SJSA1 (cell line): ENCODE data around the gene ATP5MC3. TPM values are rescaled to one million over a fixed set of nuclear protein-coding genes. Genes with fewer than 3 reads are reported as not detected.

Experiments used
- DNase-seq, 2 experiments: peaks; one replicate each; pipeline ENCODE4 v3.0.0-alpha.2; 2015 to 2020; ENCODE audit warnings: low spot score in 2 of 2, low read depth in 1 of 2
- H3K27ac ChIP-seq: fragments of 250-450 bp; sonication (Bioruptor Pico); 2 replicates; pipeline ENCODE4 v1.5.1; 2020; ENCODE audit warnings: mild to moderate bottlenecking, moderate library complexity
- H3K27me3 ChIP-seq: fragments of 250-450 bp; sonication (Bioruptor Pico); replicated peaks from 2 replicates; pipeline ENCODE4 v1.5.1; 2020; ENCODE audit warnings: mild to moderate bottlenecking, moderate library complexity
- H3K36me3 ChIP-seq: fragments of 250-450 bp; sonication (Bioruptor Pico); 2 replicates; pipeline ENCODE4 v1.5.1; 2020; ENCODE audit warnings: mild to moderate bottlenecking
- H3K4me1 ChIP-seq: fragments of 250-450 bp; sonication (Bioruptor Pico); replicated peaks from 2 replicates; pipeline ENCODE4 v1.6.1; 2021; ENCODE audit warnings: mild to moderate bottlenecking
- H3K4me3 ChIP-seq: fragments of 250-450 bp; sonication (Bioruptor Pico); 2 replicates; pipeline ENCODE4 v1.5.1; 2020; ENCODE audit warnings: mild to moderate bottlenecking
- H3K9me3 ChIP-seq: fragments of 250-450 bp; sonication (Bioruptor Pico); replicated peaks from 2 replicates; pipeline ENCODE4 v1.5.1; 2020; ENCODE audit warnings: mild to moderate bottlenecking
- total RNA-seq: library from RNA; depleted of rRNA; stranded (reverse); fragments of >200 nt; shearing (Covaris generic); gene quantifications from 2 replicates; pipeline ENCODE4 v1.2.3, GENCODE V29; 2014

The ATP5MC3 gene
- total RNA-seq, 1 experiment from 2014 or later: 374 TPM

DNA sequence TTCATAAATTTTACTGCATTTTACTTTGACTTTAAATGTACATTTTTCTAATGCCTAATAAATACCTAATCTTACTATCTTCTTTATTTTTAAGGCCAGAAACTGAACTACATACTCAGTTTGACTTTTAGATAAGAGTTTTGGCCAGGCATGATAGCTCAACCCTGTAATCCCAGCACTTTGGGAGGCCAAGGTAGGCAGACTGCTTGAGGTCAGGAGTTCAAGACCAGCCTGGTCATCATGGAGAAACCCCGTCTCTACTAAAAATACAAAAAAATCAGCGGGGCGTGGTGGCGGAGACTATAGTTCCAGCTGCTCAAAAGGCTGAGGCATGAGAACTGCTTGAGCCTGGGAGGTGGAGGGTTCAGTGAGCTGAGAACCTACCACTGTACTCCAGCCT, 22.6 kb downstream of the ATP5MC3 start:
- no peaks in the 10 kb centered on the region for H3K27me3 ChIP-seq
- H3K9me3 ChIP-seq: no peaks in the 10 kb centered on the region
- no peak for DNase-seq
- H3K4me3 ChIP-seq: no peak overlapping the region
- no peak overlapping the region for H3K27ac ChIP-seq
- H3K4me1 ChIP-seq: peaks cover 21% of the 10 kb centered on the region
- H3K36me3 ChIP-seq: peaks cover 10% of the 10 kb centered on the region; the same call in 1 of the 2 replicates

DNA sequence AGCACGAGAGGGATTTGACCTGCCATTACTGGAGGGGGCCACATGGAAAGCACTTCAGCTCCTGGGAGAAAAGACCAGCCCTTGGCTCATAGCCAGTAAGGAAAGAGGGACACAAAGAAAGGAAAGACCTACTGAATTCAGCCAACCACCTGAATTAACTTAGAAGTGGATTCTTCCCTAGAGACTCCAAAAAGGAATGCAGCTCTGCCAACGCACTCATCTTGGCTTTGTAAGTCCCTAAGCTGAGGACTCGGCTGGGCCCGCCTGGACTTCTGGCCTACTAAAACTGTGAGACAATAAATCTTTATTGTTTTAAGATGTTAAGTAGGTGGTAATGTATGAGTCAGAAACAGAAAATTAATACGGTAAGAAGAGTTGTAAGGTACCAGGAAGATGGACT, 25.0 kb downstream of the ATP5MC3 start:
- H3K27ac ChIP-seq: no peak overlapping the region
- no peaks in the 10 kb centered on the region for H3K27me3 ChIP-seq
- no peaks in the 10 kb centered on the region for H3K9me3 ChIP-seq
- H3K36me3 ChIP-seq: peaks cover 7% of the 10 kb centered on the region; the same call in 1 of the 2 replicates
- peaks cover 39% of the 10 kb centered on the region for H3K4me1 ChIP-seq
- DNase-seq: no peak
- H3K4me3 ChIP-seq: no peak overlapping the region

DNA sequence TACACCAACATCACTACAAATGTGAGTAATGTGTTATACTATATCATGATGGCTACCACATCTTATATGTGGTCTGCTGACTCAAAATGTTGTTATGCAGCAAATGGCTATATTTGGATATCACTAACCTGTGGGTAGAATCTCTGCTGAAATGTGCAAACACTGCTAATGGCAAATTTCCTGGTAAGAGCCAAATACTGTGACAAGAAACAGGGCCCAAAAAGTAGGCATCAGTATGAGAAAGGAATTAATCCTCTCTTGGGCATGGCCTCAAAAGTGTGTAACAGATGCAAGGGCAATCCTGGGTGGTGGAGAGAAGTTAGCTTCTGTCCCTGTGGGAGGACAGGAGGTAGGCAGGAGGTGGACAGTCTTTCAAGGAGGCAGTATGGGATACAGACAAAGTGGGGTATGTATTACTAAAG, 26.8 kb downstream of the ATP5MC3 start:
- H3K36me3 ChIP-seq: peaks cover 18% of the 10 kb centered on the region
- H3K27me3 ChIP-seq: no peaks in the 10 kb centered on the region
- H3K4me3 ChIP-seq: no peak overlapping the region
- H3K27ac ChIP-seq: peak overlapping the region; percentile 73
- DNase-seq: peak; percentile 52 to 82
- peaks cover 39% of the 10 kb centered on the region for H3K4me1 ChIP-seq
- H3K9me3 ChIP-seq: no peaks in the 10 kb centered on the region

GRCh38 chr2:175152242-175152641, 29.3 kb downstream of the ATP5MC3 start:
- Histone ChIP-seq H3K36me3 (peaks cover 31% of the 10 kb centered on the region), H3K27ac (no peak overlapping the region), H3K4me1 (peaks cover 39% of the 10 kb centered on the region), H3K9me3 (no peaks in the 10 kb centered on the region), H3K4me3 (no peak overlapping the region), H3K27me3 (no peaks in the 10 kb centered on the region)
- no peak for DNase-seq

GRCh38 chr2:175151791-175152190, 29.7 kb downstream of the ATP5MC3 start:
- H3K27ac ChIP-seq: no peak overlapping the region

GRCh38 chr2:175147186-175147585, 34.3 kb downstream of the ATP5MC3 start:
- Histone ChIP-seq H3K4me3 (no peak overlapping the region), H3K27ac (no peak overlapping the region), H3K36me3 (peaks cover 33% of the 10 kb centered on the region), H3K4me1 (peaks cover 4% of the 10 kb centered on the region), H3K27me3 (no peaks in the 10 kb centered on the region), H3K9me3 (no peaks in the 10 kb centered on the region)
- DNase-seq: no peak

More at GRCh38 chr2:175151791-175152190, 29.7 kb downstream of the ATP5MC3 start:
- no peaks in the 10 kb centered on the region for H3K9me3 ChIP-seq
- DNase-seq: no peak
- peaks cover 29% of the 10 kb centered on the region for H3K36me3 ChIP-seq
- no peak overlapping the region for H3K4me3 ChIP-seq
- H3K27me3 ChIP-seq: no peaks in the 10 kb centered on the region
- H3K4me1 ChIP-seq: peaks cover 39% of the 10 kb centered on the region

- H3K27ac ChIP-seq: no peak overlapping the region
- H3K36me3 ChIP-seq: peaks cover 16% of the 10 kb centered on the region
- no peak for DNase-seq
- no peak overlapping the region for H3K4me3 ChIP-seq
- H3K9me3 ChIP-seq: no peaks in the 10 kb centered on the region
- no peaks in the 10 kb centered on the region for H3K27me3 ChIP-seq
- H3K4me1 ChIP-seq: no peaks in the 10 kb centered on the region
These were observed 37.8 kb downstream of the ATP5MC3 start for GRCh38 chr2:175143678-175144077.

- Histone ChIP-seq H3K36me3 (peaks cover 14% of the 10 kb centered on the region; the same call in 1 of the 2 replicates), H3K4me3 (no peak overlapping the region), H3K27me3 (no peaks in the 10 kb centered on the region), H3K9me3 (no peaks in the 10 kb centered on the region), H3K27ac (no peak overlapping the region), H3K4me1 (no peaks in the 10 kb centered on the region)
- no peak for DNase-seq
These were observed 38.3 kb downstream of the ATP5MC3 start for GRCh38 chr2:175143191-175143590.

DNA sequence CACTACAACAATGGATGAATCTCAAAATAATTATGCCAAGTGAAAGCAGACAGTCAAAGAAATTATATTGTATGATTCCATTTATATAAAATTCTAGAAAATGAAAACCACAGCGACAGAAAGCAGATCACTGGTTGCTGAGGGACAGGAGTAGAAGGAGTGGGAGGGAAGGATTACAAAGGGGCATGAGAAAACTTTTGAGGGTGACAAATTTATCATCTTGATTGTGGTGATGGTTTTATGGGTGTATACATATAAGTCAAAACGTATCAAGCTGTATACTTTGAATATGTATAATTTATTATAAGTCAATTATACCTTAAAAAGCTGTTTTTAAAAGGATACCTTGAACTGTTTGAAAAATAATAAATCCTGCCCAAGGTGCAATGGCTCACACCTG, 41.2 kb downstream of the ATP5MC3 start:
- Histone ChIP-seq H3K4me1 (no peaks in the 10 kb centered on the region), H3K27ac (no peak overlapping the region), H3K27me3 (no peaks in the 10 kb centered on the region), H3K9me3 (no peaks in the 10 kb centered on the region), H3K4me3 (no peak overlapping the region), H3K36me3 (peaks cover 15% of the 10 kb centered on the region)
- DNase-seq: no peak

DNA sequence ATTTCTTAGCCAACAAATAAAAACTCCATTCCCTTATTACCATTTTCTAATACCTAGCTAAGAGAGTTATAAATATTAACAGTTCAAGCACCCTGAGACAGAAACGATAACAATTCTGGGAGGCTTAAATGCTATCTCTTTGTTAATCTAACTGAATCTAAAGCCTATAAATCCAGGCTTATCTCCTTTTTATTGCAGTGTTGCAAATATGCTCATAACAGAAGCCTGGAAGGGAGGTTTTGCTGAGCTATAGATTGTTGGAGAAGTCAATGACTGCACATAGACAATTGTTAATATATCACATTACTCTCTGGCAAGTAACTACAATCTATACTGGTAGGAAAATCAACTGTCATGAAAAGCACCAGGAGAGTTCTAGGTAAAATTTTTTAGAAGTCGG, 43.7 kb downstream of the ATP5MC3 start:
- H3K9me3 ChIP-seq: no peaks in the 10 kb centered on the region
- H3K36me3 ChIP-seq: peaks cover 19% of the 10 kb centered on the region
- H3K27ac ChIP-seq: no peak overlapping the region
- no peaks in the 10 kb centered on the region for H3K27me3 ChIP-seq
- no peak overlapping the region for H3K4me3 ChIP-seq
- no peak for DNase-seq
- H3K4me1 ChIP-seq: no peaks in the 10 kb centered on the region

- Histone ChIP-seq H3K27ac (no peak overlapping the region), H3K36me3 (peaks cover 26% of the 10 kb centered on the region), H3K27me3 (no peaks in the 10 kb centered on the region), H3K4me1 (no peaks in the 10 kb centered on the region), H3K9me3 (no peaks in the 10 kb centered on the region), H3K4me3 (no peak overlapping the region)
- no peak for DNase-seq
These were observed 44.9 kb downstream of the ATP5MC3 start for GRCh38 chr2:175136334-175137215.

DNA sequence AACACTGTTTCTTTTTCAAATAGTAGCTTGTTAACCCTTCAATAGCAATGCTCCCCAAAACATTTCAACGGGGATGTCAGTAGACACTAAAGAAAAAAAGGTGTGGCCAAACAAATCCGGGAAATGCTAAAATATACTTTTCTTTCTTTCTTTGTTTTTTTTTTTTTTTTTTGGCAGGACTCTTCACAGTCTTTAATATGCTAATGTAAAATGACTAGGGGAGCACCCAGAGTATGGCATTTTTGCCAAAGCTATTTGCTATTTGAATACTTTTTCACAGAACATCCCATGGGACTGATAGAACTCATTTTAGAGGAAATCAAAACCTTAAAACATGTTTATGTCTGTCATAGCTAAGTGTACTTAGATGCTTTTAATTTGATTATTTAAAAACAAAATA, 45.6 kb downstream of the ATP5MC3 start:
- Histone ChIP-seq H3K27ac (no peak overlapping the region), H3K9me3 (no peaks in the 10 kb centered on the region), H3K27me3 (no peaks in the 10 kb centered on the region), H3K4me3 (no peak overlapping the region), H3K36me3 (peaks cover 31% of the 10 kb centered on the region), H3K4me1 (no peaks in the 10 kb centered on the region)
- no peak for DNase-seq

DNA sequence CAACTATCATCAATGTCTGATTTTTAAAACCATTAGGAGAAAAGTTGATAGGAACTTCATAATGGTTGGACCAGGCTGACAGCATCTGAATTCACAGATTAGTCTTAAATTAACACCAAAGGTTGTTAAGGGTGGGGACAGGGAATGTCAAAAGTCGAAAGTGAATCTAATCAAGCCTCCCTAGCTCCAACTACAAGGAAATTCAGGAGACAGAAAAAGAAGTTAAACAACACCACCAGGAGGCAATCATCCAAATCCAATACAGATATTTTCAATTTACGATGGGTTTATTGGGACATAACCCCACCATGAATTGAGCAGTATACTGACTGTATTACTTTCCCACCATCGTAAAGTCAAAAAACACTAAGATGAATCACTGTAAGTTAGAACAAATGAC, 46.3 kb downstream of the ATP5MC3 start:
- no peaks in the 10 kb centered on the region for H3K27me3 ChIP-seq

GRCh38 chr2:175131252-175131651, 50.3 kb downstream of the ATP5MC3 start:
- H3K4me1 ChIP-seq: no peaks in the 10 kb centered on the region
- H3K27me3 ChIP-seq: no peaks in the 10 kb centered on the region
- H3K36me3 ChIP-seq: peaks cover 46% of the 10 kb centered on the region
- H3K4me3 ChIP-seq: no peak overlapping the region
- no peak for DNase-seq
- no peaks in the 10 kb centered on the region for H3K9me3 ChIP-seq
- H3K27ac ChIP-seq: no peak overlapping the region

More for the DNA sequence above, 46.3 kb downstream of the ATP5MC3 start:
- DNase-seq: no peak
- H3K9me3 ChIP-seq: no peaks in the 10 kb centered on the region
- peaks cover 35% of the 10 kb centered on the region for H3K36me3 ChIP-seq
- H3K27ac ChIP-seq: no peak overlapping the region
- H3K4me3 ChIP-seq: no peak overlapping the region
- H3K4me1 ChIP-seq: no peaks in the 10 kb centered on the region
